ENCODE measurements around the gene TXNRD2.

- TF ChIP-seq EP300 (conservative IDR thresholded peaks at IDR 0.05; ENCODE audit: poor library complexity, severe bottlenecking) (no peak), CTCF (IDR thresholded peaks at IDR 0.05; ENCODE audit: poor library complexity, severe bottlenecking) (peak; percentile 67), TAF1 (IDR thresholded peaks at IDR 0.05; ENCODE audit: low read depth) (no peak), REST (IDR thresholded peaks at IDR 0.05; ENCODE audit: borderline replicate concordance) (no peak), EZH2 (IDR thresholded peaks at IDR 0.05; ENCODE audit: borderline replicate concordance, insufficient read depth, low read length, poor library complexity, severe bottlenecking) (no peak), POLR2AphosphoS5 (IDR thresholded peaks at IDR 0.05) (no peak), SMC3 (conservative IDR thresholded peaks at IDR 0.05; ENCODE audit: poor library complexity) (peak; percentile 69), RAD21 (conservative IDR thresholded peaks at IDR 0.05) (peak; percentile 71), MXI1 (conservative IDR thresholded peaks at IDR 0.05; ENCODE audit: poor library complexity, severe bottlenecking) (no peak)
These were observed 29.1 kb upstream of the TXNRD2 start for GRCh38 chr22:19970479-19971275.
